GM19240 (cell line): ENCODE data around the gene TAS1R1.
A peak's percentile ranks its signal among the peaks of the same experiment; 100 is the strongest.
"Not testable (repeated sequence)": the region's sequence is repeated elsewhere in the genome, so short reads cannot be mapped to it uniquely, and the experiment has no call there.

Experiments used
- DNase-seq: peaks from one replicate; pipeline ENCODE4 v3.0.0; 2011; ENCODE audit warnings: low spot score; ENCODE audit not compliant: insufficient read length

TAS1R1 gene

GRCh38 chr1:6588128-6588892 is 33.2 kb downstream of the TAS1R1 start:
- no peak for DNase-seq

- no peak for DNase-seq
Observed at GRCh38 chr1:6588893-6589520, 33.9 kb downstream of the TAS1R1 start.

GRCh38 chr1:6590046-6590445 is 34.9 kb downstream of the TAS1R1 start:
- no peak for DNase-seq

GRCh38 chr1:6591222-6591621 is 36.1 kb downstream of the TAS1R1 start:
- no peak for DNase-seq

- DNase-seq = no peak
Observed at GRCh38 chr1:6591644-6592043, 36.5 kb downstream of the TAS1R1 start.

- DNase-seq = no peak
Observed at GRCh38 chr1:6592441-6592840, 37.3 kb downstream of the TAS1R1 start.

GRCh38 chr1:6592865-6593593 is 37.9 kb downstream of the TAS1R1 start:
- no peak for DNase-seq

GRCh38 chr1:6593810-6594209 is 38.7 kb downstream of the TAS1R1 start:
- no peak for DNase-seq

- no peak for DNase-seq
Observed at GRCh38 chr1:6594977-6595740, 40.1 kb downstream of the TAS1R1 start.

- DNase-seq = no peak
Observed at GRCh38 chr1:6596351-6596750, 41.2 kb downstream of the TAS1R1 start.

- DNase-seq = no peak
Observed at GRCh38 chr1:6596886-6597776, 42.0 kb downstream of the TAS1R1 start.

GRCh38 chr1:6597777-6598131 is 42.6 kb downstream of the TAS1R1 start:
- no peak for DNase-seq

- DNase-seq = no peak
Observed at GRCh38 chr1:6599141-6599975, 44.3 kb downstream of the TAS1R1 start.

- not testable (repeated sequence) for DNase-seq
Observed at GRCh38 chr1:6599991-6600390, 44.9 kb downstream of the TAS1R1 start.

- no peak for DNase-seq
Observed at GRCh38 chr1:6600410-6601048, 45.4 kb downstream of the TAS1R1 start.

- peak; percentile 55 for DNase-seq
Observed at GRCh38 chr1:6601049-6601922, 46.2 kb downstream of the TAS1R1 start.

- DNase-seq = no peak
Observed at GRCh38 chr1:6601923-6602668, 47.0 kb downstream of the TAS1R1 start.
